Measurements from ENCODE around the gene PMM1.

The PMM1 gene

GRCh38 chr22:41563051-41563711 lies 26.5 kb downstream of the PMM1 start:
- no peak overlapping the region for H2AFZ ChIP-seq (ENCODE audit: low read depth, low read length)
- no peak for ATAC-seq (ENCODE audit: insufficient read depth, low read depth)
- H3K36me3 ChIP-seq (ENCODE audit: insufficient read depth, low read length): no peaks in the 10 kb centered on the region
- no peaks in the 10 kb centered on the region for H3K4me1 ChIP-seq (ENCODE audit: insufficient read depth, low read length)
- DNase-seq: no peak
- no peaks in the 10 kb centered on the region for H3K9me3 ChIP-seq (ENCODE audit: insufficient read depth, low read length, severe bottlenecking)
- H3K27ac ChIP-seq (ENCODE audit: low read length): no peak overlapping the region
- TF ChIP-seq CTCF (IDR thresholded peaks at IDR 0.05; ENCODE audit: borderline replicate concordance, extremely low read depth, low read length, poor library complexity, severe bottlenecking): no peak
- no peak for TF ChIP-seq EZH2 (IDR thresholded peaks at IDR 0.05; ENCODE audit: borderline replicate concordance, low read depth, low read length, severe bottlenecking)
- H3K4me3 ChIP-seq (ENCODE audit: low read depth in 1 of 2, low read length in 2 of 2): no peak overlapping the region
- peaks cover 20% of the 10 kb centered on the region for H3K27me3 ChIP-seq (ENCODE audit: insufficient read depth, low read length, poor library complexity)
- no peaks in the 10 kb centered on the region for H3K79me2 ChIP-seq (ENCODE audit: insufficient read depth, low read length)
- H3K4me2 ChIP-seq (ENCODE audit: insufficient read depth, low read length): no peak overlapping the region
- H3K9ac ChIP-seq (ENCODE audit: low read depth, low read length): no peak overlapping the region
- 0 out of 2 replicates have a peak, but pooled peaks cover 3% of the 10 kb centered on the region for H4K20me1 ChIP-seq (ENCODE audit: insufficient read depth, low read length)

- peaks cover 20% of the 10 kb centered on the region for H3K27me3 ChIP-seq (ENCODE audit: insufficient read depth, low read length, poor library complexity)
- DNase-seq (no peak), ATAC-seq (ENCODE audit: insufficient read depth, low read depth) (no peak)
- no peaks in the 10 kb centered on the region for H3K9me3 ChIP-seq (ENCODE audit: insufficient read depth, low read length, severe bottlenecking)
- TF ChIP-seq EZH2 (IDR thresholded peaks at IDR 0.05; ENCODE audit: borderline replicate concordance, low read depth, low read length, severe bottlenecking): no peak
- TF ChIP-seq CTCF (IDR thresholded peaks at IDR 0.05; ENCODE audit: borderline replicate concordance, extremely low read depth, low read length, poor library complexity, severe bottlenecking): no peak
- 0 out of 2 replicates have a peak, but pooled peaks cover 3% of the 10 kb centered on the region for H4K20me1 ChIP-seq (ENCODE audit: insufficient read depth, low read length)
- no peak overlapping the region for H3K27ac ChIP-seq (ENCODE audit: low read length)
- no peak overlapping the region for H3K9ac ChIP-seq (ENCODE audit: low read depth, low read length)
- no peaks in the 10 kb centered on the region for H3K4me1 ChIP-seq (ENCODE audit: insufficient read depth, low read length)
- H2AFZ ChIP-seq (ENCODE audit: low read depth, low read length): no peak overlapping the region
- H3K36me3 ChIP-seq (ENCODE audit: insufficient read depth, low read length): no peaks in the 10 kb centered on the region
- no peaks in the 10 kb centered on the region for H3K79me2 ChIP-seq (ENCODE audit: insufficient read depth, low read length)
- no peak overlapping the region for H3K4me3 ChIP-seq (ENCODE audit: low read depth in 1 of 2, low read length in 2 of 2)
- H3K4me2 ChIP-seq (ENCODE audit: insufficient read depth, low read length): no peak overlapping the region
These were observed 27.2 kb downstream of the PMM1 start for GRCh38 chr22:41562461-41562860.

GRCh38 chr22:41561788-41562187 lies 27.9 kb downstream of the PMM1 start:
- DNase-seq (no peak), ATAC-seq (ENCODE audit: insufficient read depth, low read depth) (no peak)
- Histone ChIP-seq H3K36me3 (ENCODE audit: insufficient read depth, low read length) (no peaks in the 10 kb centered on the region), H3K4me2 (ENCODE audit: insufficient read depth, low read length) (no peak overlapping the region), H3K9ac (ENCODE audit: low read depth, low read length) (no peak overlapping the region), H4K20me1 (ENCODE audit: insufficient read depth, low read length) (0 out of 2 replicates have a peak, but pooled peaks cover 3% of the 10 kb centered on the region), H3K4me1 (ENCODE audit: insufficient read depth, low read length) (no peaks in the 10 kb centered on the region), H2AFZ (ENCODE audit: low read depth, low read length) (no peak overlapping the region), H3K27ac (ENCODE audit: low read length) (no peak overlapping the region), H3K79me2 (ENCODE audit: insufficient read depth, low read length) (no peaks in the 10 kb centered on the region), H3K4me3 (ENCODE audit: low read depth in 1 of 2, low read length in 2 of 2) (no peak overlapping the region), H3K9me3 (ENCODE audit: insufficient read depth, low read length, severe bottlenecking) (no peaks in the 10 kb centered on the region), H3K27me3 (ENCODE audit: insufficient read depth, low read length, poor library complexity) (peaks cover 20% of the 10 kb centered on the region)
- TF ChIP-seq EZH2 (IDR thresholded peaks at IDR 0.05; ENCODE audit: borderline replicate concordance, low read depth, low read length, severe bottlenecking): no peak

GRCh38 chr22:41561335-41561734 lies 28.3 kb downstream of the PMM1 start:
- Histone ChIP-seq H3K79me2 (ENCODE audit: insufficient read depth, low read length) (no peaks in the 10 kb centered on the region), H3K4me1 (ENCODE audit: insufficient read depth, low read length) (no peaks in the 10 kb centered on the region), H3K4me3 (ENCODE audit: low read depth in 1 of 2, low read length in 2 of 2) (no peak overlapping the region), H3K36me3 (ENCODE audit: insufficient read depth, low read length) (no peaks in the 10 kb centered on the region), H3K27me3 (ENCODE audit: insufficient read depth, low read length, poor library complexity) (peaks cover 20% of the 10 kb centered on the region), H2AFZ (ENCODE audit: low read depth, low read length) (no peak overlapping the region), H3K4me2 (ENCODE audit: insufficient read depth, low read length) (no peak overlapping the region), H4K20me1 (ENCODE audit: insufficient read depth, low read length) (0 out of 2 replicates have a peak, but pooled peaks cover 3% of the 10 kb centered on the region), H3K9ac (ENCODE audit: low read depth, low read length) (no peak overlapping the region), H3K27ac (ENCODE audit: low read length) (no peak overlapping the region), H3K9me3 (ENCODE audit: insufficient read depth, low read length, severe bottlenecking) (no peaks in the 10 kb centered on the region)
- ATAC-seq (ENCODE audit: insufficient read depth, low read depth) (no peak), DNase-seq (no peak)
- TF ChIP-seq CTCF (IDR thresholded peaks at IDR 0.05; ENCODE audit: borderline replicate concordance, extremely low read depth, low read length, poor library complexity, severe bottlenecking): no peak
- no peak for TF ChIP-seq EZH2 (IDR thresholded peaks at IDR 0.05; ENCODE audit: borderline replicate concordance, low read depth, low read length, severe bottlenecking)
